GM19099 (cell line): ENCODE data around the gene BEND5.

Experiments used
- POLR2A ChIP-seq: IDR thresholded peaks from 3 replicates; pipeline ENCODE4 v1.6.1; 2011; ENCODE audit warnings: low read depth; ENCODE audit not compliant: insufficient read length; ENCODE audit errors: extremely low read depth

The BEND5 gene

GRCh38 chr1:48681476-48682305 is 95.0 kb downstream of the BEND5 start:
- TF ChIP-seq POLR2A, result no peak

- TF ChIP-seq POLR2A, result no peak
Measured at GRCh38 chr1:48680411-48681035, 96.2 kb downstream of the BEND5 start.

GRCh38 chr1:48679859-48680258 is 96.8 kb downstream of the BEND5 start:
- no peak for TF ChIP-seq POLR2A

GRCh38 chr1:48678710-48679505 is 97.8 kb downstream of the BEND5 start:
- no peak for TF ChIP-seq POLR2A
